HFFc6 (cell line): ENCODE measurements around the gene PLEKHN1. TPM values are rescaled to one million over a fixed set of nuclear protein-coding genes. Genes with fewer than 3 reads are reported as not detected.

Source experiments
- DNase-seq: peaks from one replicate; pipeline ENCODE4 v3.0.0-alpha.2; 2018
- H3K27ac Mint-ChIP-seq: 2 replicates; pipeline ENCODE4 v1.8.0; 2020; ENCODE audit warnings: mild to moderate bottlenecking, mixed read lengths
- H3K27me3 Mint-ChIP-seq: 2 replicates; pipeline ENCODE4 v1.8.0; 2021; ENCODE audit warnings: mild to moderate bottlenecking, moderate library complexity, mixed read lengths; ENCODE audit not compliant: insufficient read depth
- H3K36me3 Mint-ChIP-seq: 2 replicates; pipeline ENCODE4 v1.8.0; 2021; ENCODE audit warnings: low read depth, mixed read lengths
- H3K4me1 Mint-ChIP-seq: 2 replicates; pipeline ENCODE4 v1.8.0; 2020; ENCODE audit warnings: low read depth, mixed read lengths
- H3K4me3 Mint-ChIP-seq: 2 replicates; pipeline ENCODE4 v1.8.0; 2020; ENCODE audit warnings: mild to moderate bottlenecking, moderate library complexity, mixed read lengths
- H3K9me3 Mint-ChIP-seq: 2 replicates; pipeline ENCODE4 v1.8.0; 2020; ENCODE audit warnings: mild to moderate bottlenecking, mixed read lengths
- total RNA-seq, 6 experiments: library from RNA; stranded (reverse); fragmentation: NEBNext Ultra II Directional; extraction: Animal tissue kit (Norgen Biotek cat#: 25700); gene quantifications; 2 replicates in 1 of 6; 3 replicates in 5 of 6; pipeline ENCODE4 v1.2.3, GENCODE V29; 2021
- TF ChIP-seq, protein P1 (sequence below): fragments of 200-600 bp; sonication (generic); IDR thresholded peaks from 2 replicates; pipeline ENCODE4 v1.5.0; 2021; ENCODE audit warnings: antibody characterized with exemption, mild to moderate bottlenecking

The PLEKHN1 gene
- total RNA-seq, 6 experiments from 2014 or later, result 5.2 to 6.9 (median 6.0) TPM

DNA sequence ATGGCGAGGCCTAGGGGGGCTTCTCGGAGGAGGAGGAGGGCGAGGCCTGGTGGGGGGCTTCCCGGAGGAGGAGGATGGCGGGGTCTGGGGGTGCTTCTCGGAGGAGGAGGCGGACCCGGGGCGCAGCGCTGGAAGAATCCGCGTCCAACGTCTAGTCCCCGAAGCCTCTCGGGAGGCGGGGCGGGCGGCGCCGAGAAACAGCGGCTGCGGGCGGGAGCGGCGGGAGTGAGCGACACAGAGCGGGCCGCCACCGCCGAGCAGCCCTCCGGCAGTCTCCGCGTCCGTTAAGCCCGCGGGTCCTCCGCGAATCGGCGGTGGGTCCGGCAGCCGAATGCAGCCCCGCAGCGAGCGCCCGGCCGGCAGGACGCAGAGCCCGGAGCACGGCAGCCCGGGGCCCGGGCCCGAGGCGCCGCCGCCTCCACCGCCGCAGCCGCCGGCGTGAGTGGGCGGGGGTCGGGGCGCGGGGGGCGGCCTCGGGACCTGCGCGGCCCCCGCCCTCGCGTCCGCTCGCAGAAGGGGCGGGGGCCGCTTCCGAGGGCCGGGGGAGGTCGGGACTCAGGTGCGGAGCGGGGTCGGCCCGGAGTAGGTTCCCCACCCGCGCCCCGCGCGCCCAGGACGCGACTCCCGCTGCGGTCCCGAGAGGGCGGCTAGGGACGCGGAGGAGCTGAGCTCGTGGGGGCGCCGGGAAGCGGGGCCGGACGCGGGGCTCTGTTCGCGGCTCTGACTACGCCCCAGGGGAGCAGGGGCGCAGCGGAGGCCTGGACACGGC, 5.7 kb upstream of the PLEKHN1 start, which contains the start of gene KLHL17:
KLHL17 (plus strand) TSS at position 222 of the 769 bp plus-strand sequence; CDS start at position 332, 110 bp downstream.
- H3K9me3 Mint-ChIP-seq, result no peaks in the 10 kb centered on the region
- peak within 1 kb of the TSS; percentile 71 for H3K4me3 Mint-ChIP-seq
- no peaks in the 10 kb centered on the region; the same call in 1 of the 2 replicates for H3K27me3 Mint-ChIP-seq
- peak within 1 kb of the TSS; percentile 65; the same call in 1 of the 2 replicates for H3K27ac Mint-ChIP-seq
- peaks cover 14% of the 10 kb centered on the region for H3K36me3 Mint-ChIP-seq
- H3K4me1 Mint-ChIP-seq, result peaks cover 16% of the 10 kb centered on the region
- TF ChIP-seq, protein P1, sequence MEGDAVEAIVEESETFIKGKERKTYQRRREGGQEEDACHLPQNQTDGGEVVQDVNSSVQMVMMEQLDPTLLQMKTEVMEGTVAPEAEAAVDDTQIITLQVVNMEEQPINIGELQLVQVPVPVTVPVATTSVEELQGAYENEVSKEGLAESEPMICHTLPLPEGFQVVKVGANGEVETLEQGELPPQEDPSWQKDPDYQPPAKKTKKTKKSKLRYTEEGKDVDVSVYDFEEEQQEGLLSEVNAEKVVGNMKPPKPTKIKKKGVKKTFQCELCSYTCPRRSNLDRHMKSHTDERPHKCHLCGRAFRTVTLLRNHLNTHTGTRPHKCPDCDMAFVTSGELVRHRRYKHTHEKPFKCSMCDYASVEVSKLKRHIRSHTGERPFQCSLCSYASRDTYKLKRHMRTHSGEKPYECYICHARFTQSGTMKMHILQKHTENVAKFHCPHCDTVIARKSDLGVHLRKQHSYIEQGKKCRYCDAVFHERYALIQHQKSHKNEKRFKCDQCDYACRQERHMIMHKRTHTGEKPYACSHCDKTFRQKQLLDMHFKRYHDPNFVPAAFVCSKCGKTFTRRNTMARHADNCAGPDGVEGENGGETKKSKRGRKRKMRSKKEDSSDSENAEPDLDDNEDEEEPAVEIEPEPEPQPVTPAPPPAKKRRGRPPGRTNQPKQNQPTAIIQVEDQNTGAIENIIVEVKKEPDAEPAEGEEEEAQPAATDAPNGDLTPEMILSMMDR, result no peak
- DNase-seq, result peak; percentile 55

DNA sequence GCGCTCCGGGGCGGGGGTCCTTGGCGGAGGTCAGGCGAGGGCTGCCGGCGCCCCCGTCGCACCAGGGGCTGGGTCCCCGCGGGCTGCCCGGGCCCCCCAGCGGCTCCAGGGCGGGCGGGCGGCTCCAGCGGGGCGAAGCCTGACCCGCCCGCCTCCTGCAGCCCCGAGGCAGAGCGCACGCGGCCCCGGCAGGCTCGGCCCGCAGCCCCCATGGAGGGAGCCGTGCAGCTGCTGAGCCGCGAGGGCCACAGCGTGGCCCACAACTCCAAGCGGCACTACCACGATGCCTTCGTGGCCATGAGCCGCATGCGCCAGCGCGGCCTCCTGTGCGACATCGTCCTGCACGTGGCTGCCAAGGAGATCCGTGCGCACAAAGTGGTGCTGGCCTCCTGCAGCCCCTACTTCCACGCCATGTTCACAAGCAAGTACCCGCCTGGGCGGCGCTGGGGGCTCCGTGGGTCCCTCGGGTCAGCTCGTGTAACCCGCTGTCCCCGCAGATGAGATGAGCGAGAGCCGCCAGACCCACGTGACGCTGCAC, 5.1 kb upstream of the PLEKHN1 start:
- Mint-ChIP-seq H3K4me3 (peak overlapping the region; percentile 47), H3K36me3 (peaks cover 14% of the 10 kb centered on the region), H3K27ac (no peak overlapping the region), H3K4me1 (peaks cover 16% of the 10 kb centered on the region), H3K9me3 (no peaks in the 10 kb centered on the region), H3K27me3 (no peaks in the 10 kb centered on the region; the same call in 1 of the 2 replicates)
- no peak for DNase-seq
- TF ChIP-seq, protein P1, result no peak

DNA sequence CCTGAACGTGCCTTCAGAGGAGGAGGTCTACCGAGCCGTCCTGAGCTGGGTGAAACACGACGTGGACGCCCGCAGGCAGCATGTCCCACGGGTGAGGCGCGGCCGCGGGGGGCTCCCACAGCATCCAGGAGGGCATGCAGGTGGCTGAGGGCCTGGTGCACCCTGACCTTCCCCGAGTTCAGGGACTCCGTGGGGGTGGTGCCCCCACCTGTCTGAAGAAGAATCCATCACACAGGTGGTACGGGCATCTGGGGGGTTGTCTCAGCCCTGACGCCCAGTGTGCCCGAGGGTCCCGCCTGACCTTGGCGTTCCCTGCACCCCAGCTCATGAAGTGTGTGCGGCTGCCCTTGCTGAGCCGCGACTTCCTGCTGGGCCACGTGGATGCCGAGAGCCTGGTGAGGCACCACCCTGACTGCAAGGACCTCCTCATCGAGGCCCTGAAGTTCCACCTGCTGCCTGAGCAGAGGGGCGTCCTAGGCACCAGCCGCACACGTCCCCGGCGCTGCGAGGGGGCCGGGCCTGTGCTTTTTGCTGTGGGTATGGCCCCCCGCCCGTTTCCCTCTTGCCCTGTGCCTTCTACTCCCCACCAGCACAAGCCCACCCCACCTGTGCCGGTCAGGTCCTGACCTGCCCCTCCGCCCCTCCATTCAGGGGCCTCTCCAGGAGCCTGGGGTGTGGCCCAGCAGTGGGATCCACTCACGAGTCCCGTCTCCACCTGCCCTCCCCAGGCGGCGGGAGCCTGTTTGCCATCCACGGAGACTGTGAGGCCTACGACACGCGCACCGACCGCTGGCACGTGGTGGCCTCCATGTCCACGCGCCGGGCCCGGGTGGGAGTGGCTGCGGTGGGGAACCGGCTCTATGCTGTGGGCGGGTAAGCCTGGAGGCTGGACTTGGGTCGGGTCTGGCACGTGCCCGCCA, 3.6 kb upstream of the PLEKHN1 start:
- no peaks in the 10 kb centered on the region for H3K9me3 Mint-ChIP-seq
- no peak for DNase-seq
- H3K27me3 Mint-ChIP-seq, result no peaks in the 10 kb centered on the region
- no peak overlapping the region for H3K4me3 Mint-ChIP-seq
- no peak overlapping the region for H3K27ac Mint-ChIP-seq
- peaks cover 11% of the 10 kb centered on the region for H3K4me1 Mint-ChIP-seq
- H3K36me3 Mint-ChIP-seq, result peaks cover 7% of the 10 kb centered on the region
- TF ChIP-seq, protein P1, result no peak

DNA sequence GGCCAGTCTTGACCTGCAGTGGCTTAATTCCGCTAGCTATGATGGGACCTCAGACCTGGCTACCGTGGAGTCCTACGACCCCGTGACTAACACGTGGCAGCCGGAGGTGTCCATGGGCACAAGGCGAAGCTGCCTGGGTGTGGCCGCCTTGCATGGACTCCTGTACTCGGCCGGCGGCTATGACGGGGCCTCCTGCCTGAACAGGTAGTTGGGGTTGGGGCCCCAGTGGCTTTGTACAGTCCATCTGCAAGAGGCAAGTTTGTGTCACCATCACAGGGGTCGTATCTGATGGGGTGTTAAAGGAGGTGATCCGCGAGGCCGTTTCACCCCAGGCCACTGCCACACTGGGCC, 3.0 kb upstream of the PLEKHN1 start:
- H3K4me1 Mint-ChIP-seq, result peaks cover 5% of the 10 kb centered on the region

More for the DNA sequence above, 3.0 kb upstream of the PLEKHN1 start:
- DNase-seq, result no peak
- no peaks in the 10 kb centered on the region for H3K27me3 Mint-ChIP-seq
- H3K9me3 Mint-ChIP-seq, result no peaks in the 10 kb centered on the region
- TF ChIP-seq, protein P1, result no peak
- H3K36me3 Mint-ChIP-seq, result peaks cover 4% of the 10 kb centered on the region
- H3K4me3 Mint-ChIP-seq, result no peak overlapping the region
- no peak overlapping the region for H3K27ac Mint-ChIP-seq
